Osteocyte (in vitro differentiated cells): ENCODE data around the gene FAM3B. TPM values are rescaled to one million over a fixed set of nuclear protein-coding genes. Genes with fewer than 3 reads are reported as not detected.

Source experiments
- DNase-seq: peaks from one replicate; pipeline ENCODE4 v3.0.0; 2021; ENCODE audit warnings: mixed read lengths; ENCODE audit not compliant: unreplicated experiment; ENCODE audit errors: extremely low spot score
- H3K27ac Mint-ChIP-seq: one replicate; pipeline ENCODE4 v1.8.0; 2021; ENCODE audit warnings: mild to moderate bottlenecking, mixed read lengths; ENCODE audit not compliant: unreplicated experiment
- H3K27me3 Mint-ChIP-seq: one replicate; pipeline ENCODE4 v1.8.0; 2021; ENCODE audit warnings: mixed read lengths; ENCODE audit not compliant: unreplicated experiment
- H3K36me3 Mint-ChIP-seq: one replicate; pipeline ENCODE4 v1.8.0; 2021; ENCODE audit warnings: mixed read lengths; ENCODE audit not compliant: unreplicated experiment
- H3K4me1 Mint-ChIP-seq: one replicate; pipeline ENCODE4 v1.8.0; 2021; ENCODE audit warnings: mixed read lengths; ENCODE audit not compliant: unreplicated experiment
- H3K4me3 Mint-ChIP-seq: one replicate; pipeline ENCODE4 v1.8.0; 2021; ENCODE audit warnings: mild to moderate bottlenecking, moderate library complexity, mixed read lengths; ENCODE audit not compliant: unreplicated experiment
- H3K9me3 Mint-ChIP-seq: one replicate; pipeline ENCODE4 v1.8.0; 2021; ENCODE audit warnings: mixed read lengths; ENCODE audit not compliant: unreplicated experiment
- CTCF ChIP-seq: fragments of 200-600 bp; sonication (generic); IDR thresholded peaks from 2 replicates; pipeline ENCODE4 v1.5.0; 2021; ENCODE audit warnings: antibody characterized with exemption, mild to moderate bottlenecking, moderate library complexity
- total RNA-seq: library from RNA; stranded (reverse); gene quantifications from 2 replicates; pipeline ENCODE4 v1.2.1, GENCODE V29; 2021

FAM3B gene
- total RNA-seq, 1 donor from 2014 or later: not detected

DNA sequence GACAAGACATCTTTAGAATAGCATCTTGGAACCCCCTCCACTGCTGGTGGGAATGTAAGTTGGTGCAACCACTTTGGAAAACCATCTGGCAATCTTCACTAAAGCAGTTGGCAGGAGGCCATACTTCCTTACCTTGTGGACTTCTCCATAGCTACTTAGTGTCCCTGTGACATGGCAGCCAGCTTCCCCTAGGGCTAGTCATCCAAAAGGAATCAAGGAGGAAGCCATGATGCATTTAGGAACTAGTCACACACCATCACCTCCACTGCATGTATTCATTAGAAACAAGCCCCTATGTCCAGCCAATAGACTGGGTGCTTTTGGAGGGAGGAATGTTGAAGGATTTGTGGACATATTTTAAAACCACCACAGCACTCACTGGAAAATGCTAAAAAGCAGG is 65.1 kb downstream of the FAM3B start:
- no peak for TF ChIP-seq CTCF
- H3K4me3 Mint-ChIP-seq: no peak overlapping the region
- H3K9me3 Mint-ChIP-seq: no peaks in the 10 kb centered on the region
- H3K27me3 Mint-ChIP-seq: peaks cover 3% of the 10 kb centered on the region
- H3K27ac Mint-ChIP-seq: no peak overlapping the region
- DNase-seq: no peak
- H3K4me1 Mint-ChIP-seq: no peaks in the 10 kb centered on the region
- no peaks in the 10 kb centered on the region for H3K36me3 Mint-ChIP-seq

DNA sequence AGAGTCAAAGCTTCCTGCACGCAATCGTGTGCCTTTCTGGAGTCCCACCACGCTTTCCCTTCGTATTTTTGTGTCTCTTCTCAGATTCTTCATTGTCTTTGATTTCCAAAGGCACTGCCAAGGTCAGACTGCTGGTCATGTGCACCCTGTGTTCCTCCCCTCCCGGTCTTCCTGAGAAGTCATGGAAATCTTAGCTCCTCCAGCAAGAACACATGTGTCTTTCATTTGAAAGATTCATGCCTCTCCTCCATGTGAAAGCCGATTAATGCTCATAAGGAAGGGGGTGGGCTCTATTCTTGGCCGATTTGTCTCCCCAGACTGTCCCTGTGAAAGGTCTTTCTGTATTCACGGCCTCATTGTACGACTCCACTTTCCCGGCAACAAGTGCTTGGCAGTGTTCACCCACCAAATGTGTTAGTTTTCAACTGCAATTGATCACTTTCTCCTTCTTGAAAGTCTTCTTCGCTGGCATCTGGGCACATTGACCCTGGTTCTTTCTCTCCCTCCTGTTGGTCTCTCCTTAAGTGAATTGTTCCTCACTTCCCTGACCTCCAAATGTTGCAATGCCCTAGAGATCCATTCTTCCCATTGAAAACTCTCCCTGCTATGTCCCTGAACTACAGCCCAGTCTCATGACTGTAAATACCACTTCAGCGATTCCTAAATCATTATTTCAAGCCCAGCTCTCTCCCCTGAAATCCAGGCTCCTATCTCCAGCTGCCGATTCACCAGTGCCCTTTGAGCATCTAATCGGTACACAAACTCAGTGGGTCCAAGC is 70.6 kb downstream of the FAM3B start:
- Mint-ChIP-seq H3K36me3 (no peaks in the 10 kb centered on the region), H3K4me3 (no peak overlapping the region), H3K4me1 (no peaks in the 10 kb centered on the region), H3K9me3 (peaks cover 3% of the 10 kb centered on the region), H3K27me3 (peaks cover 19% of the 10 kb centered on the region), H3K27ac (no peak overlapping the region)
- no peak for DNase-seq
- no peak for TF ChIP-seq CTCF

DNA sequence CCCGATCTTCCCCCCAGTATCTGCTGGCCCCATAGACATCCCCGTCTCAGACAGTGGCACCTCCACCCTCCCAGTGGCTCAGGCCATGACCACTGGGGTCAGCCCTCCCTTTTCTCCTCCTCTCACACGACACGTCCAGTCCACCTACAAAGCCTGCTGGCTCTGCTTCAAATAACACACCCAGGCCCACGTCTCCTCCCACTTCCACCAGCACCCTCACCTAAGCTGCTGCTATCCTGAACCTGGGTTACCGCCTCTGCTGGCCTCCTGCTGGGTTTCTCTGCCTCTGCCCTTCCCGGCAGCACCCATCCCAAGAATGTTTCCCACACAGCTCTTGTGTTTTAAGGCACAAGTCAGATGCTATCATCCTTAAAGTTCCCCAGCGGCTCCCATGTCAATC is 71.2 kb downstream of the FAM3B start:
- Mint-ChIP-seq H3K27me3 (peaks cover 21% of the 10 kb centered on the region), H3K36me3 (no peaks in the 10 kb centered on the region), H3K9me3 (peaks cover 3% of the 10 kb centered on the region), H3K27ac (no peak overlapping the region), H3K4me1 (no peaks in the 10 kb centered on the region), H3K4me3 (no peak overlapping the region)
- DNase-seq: no peak
- no peak for TF ChIP-seq CTCF

DNA sequence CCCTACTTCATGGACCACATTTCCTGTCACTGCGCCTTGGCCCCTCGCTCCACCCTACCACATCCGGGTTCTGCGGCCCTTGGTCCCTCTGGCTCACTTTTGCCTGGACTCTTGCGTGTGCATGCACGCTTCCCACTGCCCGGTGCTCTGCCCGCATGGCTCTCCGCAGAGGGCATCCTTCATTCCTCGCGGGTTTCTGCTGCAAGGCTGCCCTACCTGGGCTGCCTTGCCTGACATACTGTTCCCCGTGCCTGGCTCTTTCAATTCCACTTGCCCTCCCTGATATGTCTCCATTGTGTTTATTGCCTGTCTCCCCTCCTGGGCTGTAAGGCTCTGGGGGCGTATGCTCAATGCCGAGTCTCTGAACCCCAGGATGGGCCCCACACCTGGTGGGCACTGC is 71.7 kb downstream of the FAM3B start:
- no peak for DNase-seq
- no peak for TF ChIP-seq CTCF
- Mint-ChIP-seq H3K9me3 (peaks cover 3% of the 10 kb centered on the region), H3K27me3 (peaks cover 23% of the 10 kb centered on the region), H3K36me3 (no peaks in the 10 kb centered on the region), H3K27ac (no peak overlapping the region), H3K4me1 (no peaks in the 10 kb centered on the region), H3K4me3 (no peak overlapping the region)

DNA sequence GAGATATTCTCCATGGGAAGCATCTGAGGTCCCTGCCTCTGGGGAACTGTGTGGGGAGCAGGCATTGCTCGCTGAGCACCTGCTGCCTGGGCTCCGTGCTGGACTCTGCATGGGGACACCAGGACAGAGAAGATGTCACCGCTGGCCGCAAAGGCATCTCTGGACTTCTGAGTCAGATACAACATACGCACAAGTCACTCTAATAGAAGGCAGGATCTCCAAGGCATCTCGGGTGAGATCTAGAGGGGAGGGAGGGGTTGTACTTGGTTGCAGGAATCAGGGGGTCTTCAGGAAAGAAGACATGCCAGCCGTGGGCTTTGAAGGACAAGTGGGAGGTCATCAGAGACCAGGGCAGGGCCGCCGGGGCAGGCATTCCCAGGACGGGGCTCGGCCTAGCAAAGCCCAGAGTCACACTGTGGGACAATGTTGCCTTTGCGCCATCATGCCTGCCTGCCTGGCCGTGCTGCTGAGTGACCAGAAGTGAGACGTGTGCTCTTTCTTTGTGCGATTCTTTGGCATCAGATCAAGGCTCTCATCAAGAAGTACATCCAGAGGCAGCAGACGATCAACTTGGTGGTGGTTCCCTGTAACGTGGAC is 73.5 kb downstream of the FAM3B start:
- DNase-seq: no peak
- Mint-ChIP-seq H3K9me3 (peaks cover 3% of the 10 kb centered on the region), H3K27ac (no peak overlapping the region), H3K36me3 (no peaks in the 10 kb centered on the region), H3K4me1 (no peaks in the 10 kb centered on the region), H3K27me3 (peaks cover 34% of the 10 kb centered on the region), H3K4me3 (no peak overlapping the region)
- TF ChIP-seq CTCF: no peak
